Activated CD4-positive, CD25-positive, alpha-beta regulatory T cell treated with anti-CD3 and anti-CD28 coated beads, Interleukin-2, amount 50 U/mL, for 72 hours (primary cell): ENCODE results near the gene ANGPT4.

Experiments used
- DNase-seq: peaks from one replicate; pipeline ENCODE4 v3.0.0; 2021

Gene ANGPT4

GRCh38 chr20:934186-934840 lies 18.2 kb upstream of the ANGPT4 start:
- no peak for DNase-seq

GRCh38 chr20:933029-933428 lies 16.9 kb upstream of the ANGPT4 start:
- no peak for DNase-seq

- DNase-seq: no peak
Observed at GRCh38 chr20:931401-931800, 15.3 kb upstream of the ANGPT4 start.

GRCh38 chr20:926670-927069 lies 10.5 kb upstream of the ANGPT4 start:
- DNase-seq: no peak

GRCh38 chr20:925516-925915 lies 9.4 kb upstream of the ANGPT4 start:
- no peak for DNase-seq

- DNase-seq: no peak
Observed at GRCh38 chr20:924639-925038, 8.5 kb upstream of the ANGPT4 start.

GRCh38 chr20:922781-923180 lies 6.6 kb upstream of the ANGPT4 start:
- DNase-seq: no peak

- DNase-seq: no peak
Observed at GRCh38 chr20:921068-921467, 4.9 kb upstream of the ANGPT4 start.

GRCh38 chr20:920311-920710 lies 4.2 kb upstream of the ANGPT4 start:
- DNase-seq: no peak

- DNase-seq: no peak
Observed at GRCh38 chr20:919491-919916, 3.4 kb upstream of the ANGPT4 start.

- no peak for DNase-seq
Observed at GRCh38 chr20:917416-917815, 1.3 kb upstream of the ANGPT4 start.

- DNase-seq: no peak
Observed at GRCh38 chr20:916825-917224, 691 bp upstream of the ANGPT4 start.

GRCh38 chr20:914727-915498 lies 1.2 kb downstream of the ANGPT4 start:
- no peak for DNase-seq

GRCh38 chr20:913306-913849 lies 2.8 kb downstream of the ANGPT4 start:
- no peak for DNase-seq

- no peak for DNase-seq
Observed at GRCh38 chr20:911882-912600, 4.1 kb downstream of the ANGPT4 start.

GRCh38 chr20:910870-911770 lies 5.0 kb downstream of the ANGPT4 start:
- no peak for DNase-seq

GRCh38 chr20:910132-910869 lies 5.8 kb downstream of the ANGPT4 start:
- no peak for DNase-seq

GRCh38 chr20:909641-910040 lies 6.5 kb downstream of the ANGPT4 start:
- DNase-seq: no peak

GRCh38 chr20:906703-907270 lies 9.3 kb downstream of the ANGPT4 start:
- DNase-seq: no peak

GRCh38 chr20:906001-906520 lies 10.1 kb downstream of the ANGPT4 start:
- no peak for DNase-seq

GRCh38 chr20:905396-905961 lies 10.7 kb downstream of the ANGPT4 start:
- DNase-seq: no peak
